HEK293T (cell line): ENCODE measurements around the gene NWD2.

Source experiments
- ARNT ChIP-seq: fragments of 450-650 bp; IDR thresholded peaks from 2 replicates; pipeline ENCODE4 v1.6.1; 2017; ENCODE audit warnings: mild to moderate bottlenecking
- BHLHE40 ChIP-seq: fragments of 450-650 bp; IDR thresholded peaks from 2 replicates; pipeline ENCODE4 v1.6.1; 2016; ENCODE audit warnings: mild to moderate bottlenecking, moderate library complexity, borderline replicate concordance
- FOXK2 ChIP-seq: fragments of 450-650 bp; IDR thresholded peaks from 2 replicates; pipeline ENCODE4 v1.6.1; 2016; ENCODE audit warnings: mild to moderate bottlenecking
- FOXM1 ChIP-seq: fragments of 450-650 bp; IDR thresholded peaks from 2 replicates; pipeline ENCODE4 v1.6.1; 2017; ENCODE audit warnings: mild to moderate bottlenecking, borderline replicate concordance
- HDGF ChIP-seq: fragments of 450-650 bp; IDR thresholded peaks from 2 replicates; pipeline ENCODE4 v1.6.1; 2017; ENCODE audit warnings: antibody characterized with exemption, borderline replicate concordance
- LEF1 ChIP-seq: fragments of 450-650 bp; IDR thresholded peaks from 2 replicates; pipeline ENCODE4 v1.6.1; 2017; ENCODE audit warnings: mild to moderate bottlenecking, borderline replicate concordance
- NFRKB ChIP-seq: fragments of 450-650 bp; IDR thresholded peaks from 2 replicates; pipeline ENCODE4 v1.6.1; 2016; ENCODE audit warnings: mild to moderate bottlenecking, moderate library complexity
- PKNOX1 ChIP-seq: fragments of 450-650 bp; IDR thresholded peaks from 2 replicates; pipeline ENCODE4 v1.6.1; 2016
- SP1 ChIP-seq: fragments of 450-650 bp; IDR thresholded peaks from 2 replicates; pipeline ENCODE4 v1.6.1; 2017
- SUZ12 ChIP-seq: fragments of 450-650 bp; IDR thresholded peaks from 2 replicates; pipeline ENCODE4 v1.6.1; 2016; ENCODE audit warnings: mild to moderate bottlenecking
- ZNF384 ChIP-seq: fragments of 450-650 bp; IDR thresholded peaks from 2 replicates; pipeline ENCODE4 v1.6.1; 2016

GRCh38 chr4:37429906-37430305 lies 185.4 kb downstream of the NWD2 start:
- TF ChIP-seq FOXM1 (no peak), BHLHE40 (no peak), ZNF384 (no peak), ARNT (no peak), SP1 (no peak), NFRKB (no peak), SUZ12 (no peak), LEF1 (no peak), FOXK2 (no peak), PKNOX1 (no peak), HDGF (no peak)
